GM21737 (cell line): ENCODE data around the gene EPHB1.
"Not testable (repeated sequence)": the region's sequence is repeated elsewhere in the genome, so short reads cannot be mapped to it uniquely, and the experiment has no call there.

ENCODE experiments used
- ATAC-seq: cut with Tn5 transposase; IDR thresholded peaks from one replicate; pipeline ENCODE4 v1.9.1; 2021; ENCODE audit warnings: mild to moderate bottlenecking, moderate library complexity; ENCODE audit not compliant: unreplicated experiment

EPHB1 gene

GRCh38 chr3:134775831-134776230 lies 19.2 kb upstream of the EPHB1 start:
- ATAC-seq, result no peak

- no peak for ATAC-seq
These were observed 18.5 kb upstream of the EPHB1 start for GRCh38 chr3:134776518-134776917.

GRCh38 chr3:134777341-134777740 lies 17.7 kb upstream of the EPHB1 start:
- no peak for ATAC-seq

- not testable (repeated sequence) for ATAC-seq
These were observed 6.8 kb upstream of the EPHB1 start for GRCh38 chr3:134788283-134788682.

GRCh38 chr3:134790065-134790464 lies 5.0 kb upstream of the EPHB1 start:
- no peak for ATAC-seq

GRCh38 chr3:134791992-134792391 lies 3.1 kb upstream of the EPHB1 start:
- no peak for ATAC-seq

- no peak for ATAC-seq
These were observed 2.4 kb upstream of the EPHB1 start for GRCh38 chr3:134792700-134793099.

- ATAC-seq, result no peak
These were observed 1.5 kb upstream of the EPHB1 start for GRCh38 chr3:134793562-134793961.

GRCh38 chr3:134794323-134794722 lies 737 bp upstream of the EPHB1 start:
- no peak for ATAC-seq

GRCh38 chr3:134795746-134796280 lies 753 bp downstream of the EPHB1 start:
- ATAC-seq, result no peak

GRCh38 chr3:134796281-134797056 lies 1.4 kb downstream of the EPHB1 start:
- no peak for ATAC-seq

- no peak for ATAC-seq
These were observed 2.1 kb downstream of the EPHB1 start for GRCh38 chr3:134797057-134797740.

- ATAC-seq, result no peak
These were observed 2.8 kb downstream of the EPHB1 start for GRCh38 chr3:134797741-134798451.

- no peak for ATAC-seq
These were observed 3.7 kb downstream of the EPHB1 start for GRCh38 chr3:134798681-134799311.

- no peak for ATAC-seq
These were observed 4.3 kb downstream of the EPHB1 start for GRCh38 chr3:134799393-134799792.

GRCh38 chr3:134801204-134801958 lies 6.3 kb downstream of the EPHB1 start:
- ATAC-seq, result no peak

- ATAC-seq, result no peak
These were observed 7.5 kb downstream of the EPHB1 start for GRCh38 chr3:134802428-134803050.

GRCh38 chr3:134803051-134803505 lies 8.0 kb downstream of the EPHB1 start:
- peak; percentile 57 for ATAC-seq

GRCh38 chr3:134803652-134804051 lies 8.6 kb downstream of the EPHB1 start:
- no peak for ATAC-seq
